ENCODE measurements around the gene SF3A2. TPM values are rescaled to one million over a fixed set of nuclear protein-coding genes. Genes with fewer than 3 reads are reported as not detected.
A peak's percentile ranks its signal among the peaks of the same experiment; 100 is the strongest.

Gene SF3A2
- total RNA-seq, 1 donor from 2014 or later, result 14.4 TPM

- Histone ChIP-seq H3K4me1 (peaks cover 3% of the 10 kb centered on the region), H3K9me3 (ENCODE audit: low read depth) (no peaks in the 10 kb centered on the region), H3K27ac (no peak overlapping the region), H3K4me3 (no peak overlapping the region), H3K4me2 (no peak overlapping the region), H2AFZ (replicated peaks) (no peak overlapping the region), H3K36me3 (no peaks in the 10 kb centered on the region), H3F3A (ENCODE audit: low read depth) (peaks cover 16% of the 10 kb centered on the region), H3K79me2 (ENCODE audit: low read depth) (peaks cover 28% of the 10 kb centered on the region), H4K20me1 (ENCODE audit: low read depth) (peaks cover 21% of the 10 kb centered on the region), H3K27me3 (no peaks in the 10 kb centered on the region), H3K9ac (no peak overlapping the region)
- Mint-ChIP-seq H3K27me3 (ENCODE audit: insufficient read depth, low read depth) (peaks cover 5% of the 10 kb centered on the region), H3K36me3 (peaks cover under 1% of the 10 kb centered on the region), H3K4me3 (peak overlapping the region; percentile 30), H3K4me1 (peaks cover 10% of the 10 kb centered on the region), H3K27ac (peak overlapping the region; percentile 66), H3K9me3 (peaks cover 1% of the 10 kb centered on the region)
- no peak for TF ChIP-seq EZH2phosphoT487 (IDR thresholded peaks at IDR 0.05)
- TF ChIP-seq EZH2 (IDR thresholded peaks at IDR 0.05), result no peak
- TF ChIP-seq CTCF (IDR thresholded peaks at IDR 0.05), result no peak
- DNase-seq (ENCODE audit: low spot score), result no peak
Measured at GRCh38 chr19:2266183-2266993, 29.8 kb downstream of the SF3A2 start.

DNA sequence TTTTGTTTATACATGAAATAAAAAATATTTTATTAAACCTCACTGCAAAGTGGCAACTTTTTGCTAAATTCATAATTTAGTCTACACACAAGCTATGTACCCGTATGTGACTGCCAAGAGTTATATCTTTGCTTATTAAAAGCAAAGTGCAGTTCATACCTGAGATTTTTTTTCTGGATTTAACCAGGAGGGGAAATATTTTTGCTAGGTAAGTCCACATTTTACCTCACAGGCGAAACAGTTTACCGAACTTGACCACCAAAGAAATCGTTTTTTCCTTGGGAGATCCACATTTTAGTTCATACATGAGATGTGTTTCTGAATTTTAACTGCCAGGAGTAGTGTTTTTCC lies 31.8 kb downstream of the SF3A2 start:
- peaks cover 41% of the 10 kb centered on the region for H4K20me1 ChIP-seq (ENCODE audit: low read depth)
- peaks cover 48% of the 10 kb centered on the region for H3K79me2 ChIP-seq (ENCODE audit: low read depth)
- DNase-seq (ENCODE audit: low spot score), result no peak
- no peaks in the 10 kb centered on the region for H3K9me3 ChIP-seq (ENCODE audit: low read depth)
- Mint-ChIP-seq H3K27ac (peak overlapping the region; percentile 58), H3K27me3 (ENCODE audit: insufficient read depth, low read depth) (peaks cover 6% of the 10 kb centered on the region), H3K36me3 (peaks cover 5% of the 10 kb centered on the region), H3K4me1 (peaks cover 20% of the 10 kb centered on the region), H3K4me3 (peak overlapping the region; percentile 95), H3K9me3 (peaks cover 1% of the 10 kb centered on the region)
- no peaks in the 10 kb centered on the region for H3K27me3 ChIP-seq
- TF ChIP-seq EZH2 (IDR thresholded peaks at IDR 0.05) (no peak), EZH2phosphoT487 (IDR thresholded peaks at IDR 0.05) (no peak), CTCF (IDR thresholded peaks at IDR 0.05) (no peak)
- peaks cover 16% of the 10 kb centered on the region for H3K4me1 ChIP-seq
- H3K4me3 ChIP-seq, result peak overlapping the region; percentile 84
- H3K36me3 ChIP-seq, result no peaks in the 10 kb centered on the region
- H3F3A ChIP-seq (ENCODE audit: low read depth), result peaks cover 37% of the 10 kb centered on the region
- no peak overlapping the region for H3K9ac ChIP-seq
- no peak overlapping the region for H3K27ac ChIP-seq
- H2AFZ ChIP-seq (replicated peaks), result no peak overlapping the region
- peak overlapping the region; percentile 80 for H3K4me2 ChIP-seq

DNA sequence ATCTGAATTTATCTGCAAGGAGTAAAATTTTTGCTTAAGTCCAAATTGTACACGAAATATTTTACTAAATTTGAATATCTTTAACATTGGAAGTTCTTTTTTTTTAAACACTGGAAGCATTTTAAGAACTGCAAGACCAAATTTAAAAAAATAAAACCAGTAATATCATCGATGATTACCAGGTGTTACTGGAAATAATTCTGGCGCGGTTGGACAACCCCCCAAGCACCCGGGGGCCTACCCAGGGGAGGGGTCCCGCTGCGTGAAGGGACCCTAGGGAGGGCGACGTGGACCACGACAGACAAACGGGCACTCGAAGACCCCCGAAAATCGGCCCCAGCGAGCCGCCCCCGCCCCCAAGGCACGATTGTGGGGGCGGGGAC lies 32.2 kb downstream of the SF3A2 start:
- Histone ChIP-seq H2AFZ (replicated peaks) (no peak overlapping the region), H3K27ac (no peak overlapping the region)

More for the DNA sequence above, 32.2 kb downstream of the SF3A2 start:
- Histone ChIP-seq H3K9ac (peak overlapping the region; percentile 12), H3K27me3 (no peaks in the 10 kb centered on the region), H4K20me1 (ENCODE audit: low read depth) (peaks cover 44% of the 10 kb centered on the region), H3K4me1 (peaks cover 17% of the 10 kb centered on the region), H3K4me2 (peak overlapping the region; percentile 80), H3K4me3 (peak overlapping the region; percentile 84), H3K9me3 (ENCODE audit: low read depth) (no peaks in the 10 kb centered on the region), H3K36me3 (no peaks in the 10 kb centered on the region), H3F3A (ENCODE audit: low read depth) (peaks cover 38% of the 10 kb centered on the region), H3K79me2 (ENCODE audit: low read depth) (peaks cover 50% of the 10 kb centered on the region)
- Mint-ChIP-seq H3K27ac (no peak overlapping the region), H3K27me3 (ENCODE audit: insufficient read depth, low read depth) (peaks cover 7% of the 10 kb centered on the region), H3K9me3 (peaks cover 1% of the 10 kb centered on the region), H3K4me3 (peak overlapping the region; percentile 95), H3K4me1 (peaks cover 22% of the 10 kb centered on the region), H3K36me3 (peaks cover 5% of the 10 kb centered on the region)
- DNase-seq (ENCODE audit: low spot score), result no peak
- TF ChIP-seq CTCF (IDR thresholded peaks at IDR 0.05) (no peak), EZH2 (IDR thresholded peaks at IDR 0.05) (no peak), EZH2phosphoT487 (IDR thresholded peaks at IDR 0.05) (no peak)
